ENCODE measurements around the gene ZNF667. TPM values are rescaled to one million over a fixed set of nuclear protein-coding genes. Genes with fewer than 3 reads are reported as not detected.

Gene ZNF667
- total RNA-seq, 1 donor from 2014 or later, result 1.4 TPM

- Histone ChIP-seq H3K9me3 (peaks cover 40% of the 10 kb centered on the region), H3K4me3 (peak overlapping the region; percentile 84), H3K4me1 (peaks cover 15% of the 10 kb centered on the region), H3K36me3 (peaks cover 12% of the 10 kb centered on the region), H3K27me3 (ENCODE audit: low read depth) (no peaks in the 10 kb centered on the region), H3K27ac (peak overlapping the region; percentile 94)
- no peak for DNase-seq
- TF ChIP-seq, protein P1, sequence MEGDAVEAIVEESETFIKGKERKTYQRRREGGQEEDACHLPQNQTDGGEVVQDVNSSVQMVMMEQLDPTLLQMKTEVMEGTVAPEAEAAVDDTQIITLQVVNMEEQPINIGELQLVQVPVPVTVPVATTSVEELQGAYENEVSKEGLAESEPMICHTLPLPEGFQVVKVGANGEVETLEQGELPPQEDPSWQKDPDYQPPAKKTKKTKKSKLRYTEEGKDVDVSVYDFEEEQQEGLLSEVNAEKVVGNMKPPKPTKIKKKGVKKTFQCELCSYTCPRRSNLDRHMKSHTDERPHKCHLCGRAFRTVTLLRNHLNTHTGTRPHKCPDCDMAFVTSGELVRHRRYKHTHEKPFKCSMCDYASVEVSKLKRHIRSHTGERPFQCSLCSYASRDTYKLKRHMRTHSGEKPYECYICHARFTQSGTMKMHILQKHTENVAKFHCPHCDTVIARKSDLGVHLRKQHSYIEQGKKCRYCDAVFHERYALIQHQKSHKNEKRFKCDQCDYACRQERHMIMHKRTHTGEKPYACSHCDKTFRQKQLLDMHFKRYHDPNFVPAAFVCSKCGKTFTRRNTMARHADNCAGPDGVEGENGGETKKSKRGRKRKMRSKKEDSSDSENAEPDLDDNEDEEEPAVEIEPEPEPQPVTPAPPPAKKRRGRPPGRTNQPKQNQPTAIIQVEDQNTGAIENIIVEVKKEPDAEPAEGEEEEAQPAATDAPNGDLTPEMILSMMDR (IDR thresholded peaks at IDR 0.05), result no peak
- intact Hi-C loops (cut with DNase I), result no loop called here
- no peak for ATAC-seq
Measured at GRCh38 chr19:56403261-56403660, 73.9 kb downstream of the ZNF667 start.

GRCh38 chr19:56400485-56400884 lies 76.7 kb downstream of the ZNF667 start:
- TF ChIP-seq, protein P1 (IDR thresholded peaks at IDR 0.05), result no peak
- Histone ChIP-seq H3K36me3 (no peaks in the 10 kb centered on the region), H3K9me3 (peaks cover 34% of the 10 kb centered on the region), H3K27ac (no peak overlapping the region), H3K27me3 (ENCODE audit: low read depth) (no peaks in the 10 kb centered on the region), H3K4me1 (peaks cover 15% of the 10 kb centered on the region), H3K4me3 (no peak overlapping the region)
- no peak for ATAC-seq
- intact Hi-C loops (cut with DNase I), result no loop called here
- no peak for DNase-seq

DNA sequence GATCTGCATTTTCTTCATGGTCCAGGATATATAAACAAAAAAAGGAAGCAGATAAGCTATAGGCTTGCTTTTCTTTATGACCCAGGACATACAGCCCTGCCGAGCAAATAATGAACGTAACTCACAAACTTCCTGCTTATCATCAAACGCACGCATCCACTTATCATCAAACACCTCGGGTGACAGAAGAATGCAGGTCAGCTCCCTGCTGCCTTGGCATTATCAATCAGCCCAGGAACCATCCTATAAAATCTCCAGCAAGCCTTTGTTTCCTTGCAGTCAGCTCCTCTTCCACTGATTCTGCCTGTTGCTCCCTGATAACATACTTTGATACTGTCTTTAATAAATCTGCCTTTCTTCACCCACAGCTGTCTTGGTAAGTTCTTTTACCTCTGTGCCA lies 78.3 kb downstream of the ZNF667 start:
- peaks cover 40% of the 10 kb centered on the region for H3K9me3 ChIP-seq
- intact Hi-C loops (cut with DNase I), result no loop called here
- TF ChIP-seq, protein P1 (IDR thresholded peaks at IDR 0.05), result no peak

DNA sequence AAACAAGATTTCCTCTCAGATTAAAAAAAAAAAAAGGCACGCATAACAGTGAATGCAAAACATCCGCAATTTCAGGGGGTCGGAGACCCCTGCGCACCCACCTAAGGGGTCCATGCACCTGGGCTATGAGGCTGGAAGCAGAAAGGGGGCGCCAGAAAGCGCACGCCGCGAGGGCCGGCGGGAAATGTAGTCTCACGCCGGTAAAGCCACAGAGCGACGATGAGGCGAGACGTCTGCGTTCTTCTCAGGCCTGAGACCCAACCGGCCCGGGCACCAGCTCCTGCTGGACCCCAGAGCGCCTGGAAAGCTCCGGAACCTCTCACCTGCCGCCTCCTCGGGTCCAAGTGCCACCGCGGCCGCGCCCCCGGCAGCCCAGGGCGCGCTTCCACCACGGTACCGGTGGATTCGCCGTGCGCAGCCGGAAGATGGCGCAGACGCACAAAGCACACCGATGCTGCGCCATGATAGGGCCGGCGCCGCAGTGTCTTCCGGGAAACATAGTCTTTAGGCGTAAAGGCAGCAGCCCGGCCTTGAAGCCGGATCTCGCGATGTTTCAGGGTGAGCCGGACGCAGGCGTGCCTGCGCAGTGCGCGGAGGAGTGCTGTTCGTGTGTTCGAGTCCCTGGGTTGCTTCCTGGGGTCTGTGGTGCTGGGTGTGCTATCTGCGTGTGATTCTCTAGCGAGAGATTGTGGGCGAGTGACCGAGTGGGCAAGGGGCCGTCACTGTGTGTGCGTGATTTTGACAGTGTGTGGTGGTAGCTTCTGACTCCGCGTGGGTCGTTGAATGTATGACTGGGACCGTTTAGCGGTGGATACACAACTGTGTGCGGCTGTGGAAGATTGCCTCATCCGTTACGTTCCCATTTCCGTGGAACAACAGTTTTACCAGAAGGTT lies 83.8 kb downstream of the ZNF667 start, which contains the start of gene ZNF582:
TSS of gene ZNF582 (minus strand) at position 416 of the 894 bp plus-strand sequence. CDS start 1,782 bp downstream, outside the sequence.
- no peaks in the 10 kb centered on the region for H3K27me3 ChIP-seq (ENCODE audit: low read depth)
- ATAC-seq (peak; percentile 99), DNase-seq (peak; percentile 97)
- H3K36me3 ChIP-seq, result peaks cover 7% of the 10 kb centered on the region
- peak within 1 kb of the TSS; percentile 71 for H3K4me3 ChIP-seq
- no peaks in the 10 kb centered on the region for H3K4me1 ChIP-seq
- intact Hi-C loops (cut with DNase I), result no loop called here
- peaks cover 19% of the 10 kb centered on the region for H3K9me3 ChIP-seq
- peak within 1 kb of the TSS; percentile 94 for H3K27ac ChIP-seq
- TF ChIP-seq, protein P1 (IDR thresholded peaks at IDR 0.05), result peak; percentile 67

More for the DNA sequence above, 78.3 kb downstream of the ZNF667 start:
- no peak overlapping the region for H3K27ac ChIP-seq
- H3K36me3 ChIP-seq, result no peaks in the 10 kb centered on the region
- peaks cover 7% of the 10 kb centered on the region for H3K4me1 ChIP-seq
- ATAC-seq (no peak), DNase-seq (no peak)
- no peak overlapping the region for H3K4me3 ChIP-seq
- no peaks in the 10 kb centered on the region for H3K27me3 ChIP-seq (ENCODE audit: low read depth)

Other genes starting within 250 kb of the ZNF667 start
- gene EDDM13, start 204.6 kb downstream of the ZNF667 start, total RNA-seq, result 1.3 TPM
- 16.7 TPM for gene ZSCAN5A, start 162.5 kb downstream of the ZNF667 start, total RNA-seq
- gene ZNF582, start 83.8 kb downstream of the ZNF667 start, total RNA-seq, result 4.3 TPM
- 7.2 TPM for gene ZNF583, start 73.0 kb downstream of the ZNF667 start, total RNA-seq
- gene ZNF471, start 30.5 kb upstream of the ZNF667 start, total RNA-seq, result 7.6 TPM
- gene ZFP28, start 61.6 kb upstream of the ZNF667 start, total RNA-seq, result 6.4 TPM
- gene ZNF470, start 90.1 kb upstream of the ZNF667 start, total RNA-seq, result 3.5 TPM
- gene ZNF71, start 118.0 kb upstream of the ZNF667 start, total RNA-seq, result 5.8 TPM
- gene SMIM17, start 165.8 kb upstream of the ZNF667 start, total RNA-seq, result not detected
- gene ZNF835, start 194.4 kb upstream of the ZNF667 start, total RNA-seq, result 3.0 TPM

All from lower lobe of right lung (tissue), 2 donors.